NCI-H2227 (cell line): ENCODE results near the gene NXN.
"Not testable (repeated sequence)": the region's sequence is repeated elsewhere in the genome, so short reads cannot be mapped to it uniquely, and the experiment has no call there.

Experiments
- DNase-seq: peaks from one replicate; lab custom pipeline; 2025; ENCODE audit not compliant: unreplicated experiment; lab: John Stamatoyannopoulos, UW

The NXN gene

DNA sequence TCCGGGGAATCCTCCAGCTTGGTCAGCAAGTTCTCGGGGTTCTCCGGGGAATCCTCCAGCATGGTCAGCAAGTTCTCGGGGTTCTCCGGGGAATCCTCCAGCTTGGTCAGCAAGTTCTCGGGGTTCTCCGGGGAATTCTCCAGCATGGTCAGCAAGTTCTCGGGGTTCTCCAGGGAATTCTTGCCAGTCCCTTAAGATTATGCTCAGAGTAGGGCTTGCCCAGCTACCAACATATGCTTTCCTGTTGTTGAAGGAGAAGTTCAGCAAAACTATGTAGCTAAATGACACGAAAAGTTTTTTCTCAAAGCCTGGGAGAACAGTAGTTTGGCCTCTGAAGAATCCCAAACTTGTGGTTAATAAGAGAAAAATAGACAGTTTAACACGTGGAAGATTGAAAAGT is 112.3 kb downstream of the NXN start:
- not testable (repeated sequence) for DNase-seq

DNA sequence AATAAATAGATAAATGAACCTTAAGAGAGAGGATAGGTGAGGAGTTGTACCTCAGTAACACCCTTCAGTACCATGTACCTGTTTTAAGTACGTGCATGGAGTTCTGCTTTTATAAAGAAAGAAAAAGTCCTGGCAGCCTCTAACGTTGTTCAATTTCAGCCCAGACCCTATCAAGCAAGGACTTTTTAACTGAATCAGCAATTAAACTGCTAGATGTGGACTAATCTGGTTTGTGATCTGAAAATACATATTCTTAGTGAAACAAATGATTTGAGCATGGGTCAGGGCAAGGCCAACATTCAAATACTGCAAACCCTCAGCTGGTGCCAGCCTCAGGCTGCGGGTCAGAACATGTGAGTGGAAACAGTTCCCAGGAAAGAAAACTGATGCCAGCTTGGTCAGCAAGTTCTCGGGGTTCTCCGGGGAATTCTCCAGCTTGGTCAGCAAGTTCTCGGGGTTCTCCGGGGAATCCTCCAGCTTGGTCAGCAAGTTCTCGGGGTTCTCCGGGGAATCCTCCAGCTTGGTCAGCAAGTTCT is 112.9 kb downstream of the NXN start:
- DNase-seq, result no peak

DNA sequence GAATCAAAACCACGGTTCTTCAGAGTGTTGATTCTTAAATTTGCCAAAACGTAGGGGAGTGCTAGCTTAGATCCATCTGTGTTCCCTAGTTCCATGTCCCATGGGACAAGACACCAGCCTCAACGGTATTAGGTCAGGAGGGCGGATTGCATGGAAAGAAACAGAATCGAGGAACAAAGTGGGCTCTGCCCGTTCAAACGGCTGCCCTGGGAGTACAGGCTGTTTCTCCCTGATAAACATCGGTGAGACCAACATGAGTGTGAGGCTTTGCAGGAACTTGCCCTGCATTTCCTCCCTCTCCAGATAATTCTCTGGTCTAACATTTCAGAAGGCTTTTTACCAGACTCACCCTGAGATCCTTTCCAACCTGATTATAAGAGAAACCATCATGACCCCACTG is 115.3 kb downstream of the NXN start:
- no peak for DNase-seq

DNA sequence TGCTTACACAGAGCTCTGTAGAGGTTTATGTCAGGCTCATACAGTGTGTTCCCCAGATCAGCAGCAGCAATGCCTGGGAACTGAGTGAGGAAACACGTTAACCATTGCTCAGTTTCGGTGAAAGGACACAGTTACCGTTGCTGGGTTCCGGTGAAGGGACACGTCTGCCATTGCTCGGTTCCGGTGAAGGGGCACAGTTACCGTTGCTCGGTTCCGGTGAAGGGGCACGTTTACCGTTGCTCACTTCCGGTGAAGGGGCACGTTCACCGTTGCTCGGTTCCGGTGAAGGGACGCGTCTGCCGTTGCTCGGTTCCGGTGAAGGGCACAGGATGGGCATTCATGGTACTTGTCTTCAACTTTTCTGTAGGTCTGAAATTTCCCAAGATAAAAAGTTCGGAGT is 115.7 kb downstream of the NXN start:
- no peak for DNase-seq

DNA sequence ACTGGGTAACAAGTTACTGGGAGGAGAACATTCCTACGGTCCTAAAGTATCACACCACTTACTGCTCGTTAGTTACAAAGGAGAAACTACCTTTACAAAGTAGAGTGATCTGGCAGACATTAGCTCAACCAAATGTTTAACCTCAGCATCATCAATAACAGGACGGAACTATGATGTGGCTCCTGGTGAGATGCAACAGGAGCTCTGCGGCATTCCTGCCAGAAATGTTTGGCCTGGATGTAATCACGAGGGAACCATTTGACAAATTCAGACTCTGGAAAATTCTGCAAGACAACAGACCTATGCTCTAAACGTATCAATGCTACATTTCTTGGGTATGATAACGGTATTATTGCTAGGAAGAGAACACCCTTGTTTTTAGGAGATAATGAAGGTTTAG is 117.0 kb downstream of the NXN start:
- DNase-seq, result no peak

DNA sequence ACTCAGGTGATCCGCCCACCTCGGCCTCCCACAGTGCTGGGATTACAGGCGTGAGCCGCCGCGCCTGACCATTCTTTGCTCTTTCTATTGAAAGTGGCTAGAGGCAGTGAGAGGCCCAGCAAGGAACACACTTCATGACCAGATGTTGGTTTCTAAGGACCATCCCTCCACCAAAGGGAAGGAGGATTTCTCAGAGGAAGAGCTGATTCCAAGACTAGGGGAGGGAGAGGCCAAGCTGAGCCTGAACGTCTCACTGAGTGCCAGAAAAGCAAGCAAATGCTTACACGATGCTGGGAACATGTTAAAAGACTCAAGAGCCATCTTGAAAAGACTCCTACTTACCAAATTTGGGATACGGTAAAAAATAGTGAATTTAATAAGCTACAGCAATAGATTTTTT is 118.2 kb downstream of the NXN start:
- no peak for DNase-seq

DNA sequence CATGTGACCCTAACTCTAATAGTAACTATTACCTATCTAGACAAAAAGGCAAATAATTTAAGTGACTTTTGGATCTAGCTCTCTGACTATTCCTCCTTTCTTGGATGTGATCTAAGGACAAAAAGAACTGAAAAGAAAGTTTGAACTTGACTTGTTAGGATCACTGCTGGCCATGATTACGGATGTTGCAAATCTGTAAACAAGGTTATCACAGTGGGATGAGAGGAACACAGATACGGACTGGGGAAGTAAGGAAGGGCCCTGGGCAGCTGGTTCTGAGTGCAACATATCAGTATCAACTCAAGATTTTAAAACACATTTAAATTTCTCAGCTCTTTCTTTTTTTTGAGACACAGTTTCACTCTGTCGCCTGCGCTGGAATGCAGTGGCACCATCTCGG is 118.8 kb downstream of the NXN start:
- no peak for DNase-seq

DNA sequence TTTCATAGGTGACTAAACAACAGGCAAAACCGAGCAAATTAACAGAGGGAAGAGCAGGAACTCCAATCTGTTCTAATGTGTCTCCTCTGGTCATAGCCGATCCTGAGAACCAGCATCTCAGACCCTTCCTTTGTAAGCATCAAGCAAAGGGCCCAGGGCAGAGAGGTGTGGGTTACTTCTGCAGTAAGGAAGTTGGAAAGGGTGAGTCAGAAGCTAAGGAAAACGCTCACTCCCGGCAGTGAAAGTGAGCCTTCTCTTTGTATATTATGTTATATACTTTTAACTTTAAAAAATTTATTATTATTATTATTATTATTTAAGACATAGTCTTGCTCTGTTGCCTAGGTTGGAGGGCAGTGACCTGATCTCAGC is 119.8 kb downstream of the NXN start:
- no peak for DNase-seq

DNA sequence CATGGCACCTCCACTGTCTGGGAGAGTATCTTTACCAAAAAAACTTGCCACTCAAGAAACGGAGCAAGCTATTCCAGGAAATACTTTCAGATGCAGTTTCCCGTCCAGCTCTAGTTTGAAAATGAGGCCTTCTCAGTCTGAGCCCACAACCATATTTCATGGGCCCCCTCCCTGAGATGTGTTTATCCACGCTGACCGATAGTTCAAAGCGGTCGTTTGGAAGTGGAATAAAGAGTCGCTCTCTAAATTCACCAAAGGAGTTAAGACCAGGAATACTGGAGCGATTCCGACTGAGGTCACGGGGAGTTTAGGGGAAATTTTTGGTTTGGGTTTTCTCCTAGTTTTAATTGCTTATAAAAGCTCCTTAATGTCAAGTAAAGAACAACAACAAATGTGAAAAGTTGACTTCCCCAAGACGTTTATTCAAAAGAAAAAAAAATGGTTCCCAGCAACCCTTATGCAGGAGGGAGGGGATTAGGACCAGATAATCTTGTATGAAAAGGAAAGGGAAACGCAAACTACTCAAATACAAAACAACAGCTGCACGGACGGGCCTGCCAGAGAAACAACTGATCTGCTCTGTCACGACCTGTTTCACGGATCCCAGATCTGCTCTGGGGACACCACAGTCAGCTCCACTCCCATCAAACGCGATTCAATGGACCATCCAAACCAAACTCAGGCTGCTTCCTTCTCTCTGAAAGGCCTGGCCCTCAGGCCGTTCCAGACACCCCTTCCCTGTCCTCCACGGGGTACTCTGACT is 120.3 kb downstream of the NXN start:
- DNase-seq, result no peak

DNA sequence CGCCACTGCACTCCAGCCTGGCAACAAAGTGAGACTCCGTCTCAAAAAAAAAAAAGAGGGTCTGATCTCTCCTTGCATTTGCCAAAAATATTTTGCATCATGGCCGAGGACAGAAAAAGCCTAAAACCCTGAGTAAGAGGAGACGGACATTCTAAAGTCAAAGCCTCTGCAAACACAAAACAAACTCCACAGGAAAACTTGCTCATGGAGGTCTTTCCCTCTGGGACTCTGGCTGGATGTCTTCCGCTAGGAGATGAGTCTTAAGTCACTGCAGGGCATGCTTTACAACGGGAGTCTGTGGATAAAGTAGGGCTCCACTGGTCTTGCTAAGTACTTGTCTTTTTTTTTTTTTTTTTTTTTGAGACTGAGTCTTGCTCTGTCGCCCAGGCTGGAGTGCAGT is 123.4 kb downstream of the NXN start:
- DNase-seq, result no peak

DNA sequence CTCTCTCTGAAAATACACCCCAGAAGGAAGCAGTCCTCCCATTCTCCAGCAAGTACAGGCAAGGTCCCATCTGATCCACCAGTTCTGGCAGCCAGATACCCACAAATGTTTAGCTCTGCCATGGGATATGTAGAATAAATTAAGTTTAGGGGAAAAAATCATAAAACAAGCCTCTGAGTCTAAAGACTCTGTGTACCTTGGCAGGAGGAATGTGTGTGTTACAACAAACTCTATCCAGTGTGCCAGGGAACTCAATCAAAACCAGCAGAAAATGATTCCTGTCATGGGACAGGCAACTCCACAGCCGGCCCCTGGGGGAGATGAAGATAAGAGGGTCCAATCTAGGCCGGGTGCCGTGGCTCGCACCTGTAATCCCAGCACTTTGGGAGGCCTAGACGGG is 124.0 kb downstream of the NXN start:
- no peak for DNase-seq

DNA sequence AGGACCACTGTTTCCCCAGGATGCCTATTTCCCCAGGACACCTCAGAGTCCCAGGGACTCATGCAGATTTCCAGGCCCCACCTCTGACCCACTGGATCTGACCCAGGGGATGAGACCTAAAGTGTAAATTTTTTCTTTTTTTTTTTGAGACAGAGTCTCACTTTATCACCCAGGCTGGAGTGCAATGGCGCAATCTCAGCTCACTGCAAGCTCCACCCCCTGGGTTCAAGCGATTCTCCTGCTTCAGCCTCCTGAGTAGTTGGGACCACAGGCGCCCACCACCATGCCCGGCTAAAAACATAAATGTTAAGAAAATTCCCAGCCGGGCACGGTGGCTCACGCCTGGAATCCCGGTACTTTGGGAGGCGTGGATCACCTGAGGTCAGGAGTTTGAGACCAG is 126.7 kb downstream of the NXN start:
- not testable (repeated sequence) for DNase-seq

DNA sequence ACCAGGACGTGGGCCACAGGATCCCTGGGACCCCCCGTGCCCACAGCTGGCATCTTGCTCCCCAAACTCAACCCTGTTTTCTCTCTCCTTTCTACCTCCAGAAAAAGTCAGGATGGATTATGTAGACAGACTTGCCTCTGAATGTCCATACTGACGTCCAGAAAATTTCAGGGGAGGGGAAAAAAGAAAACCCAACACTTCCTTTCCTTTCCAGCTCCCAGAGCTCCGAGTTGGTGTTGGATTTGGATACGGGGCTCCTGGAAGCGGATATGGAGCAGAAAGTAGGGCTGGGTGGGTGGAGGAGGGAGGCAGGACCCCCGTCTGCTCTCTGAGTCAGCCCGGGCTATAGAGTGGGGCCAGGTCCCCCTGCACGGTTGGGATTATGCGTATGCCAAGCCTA is 127.2 kb downstream of the NXN start:
- no peak for DNase-seq

DNA sequence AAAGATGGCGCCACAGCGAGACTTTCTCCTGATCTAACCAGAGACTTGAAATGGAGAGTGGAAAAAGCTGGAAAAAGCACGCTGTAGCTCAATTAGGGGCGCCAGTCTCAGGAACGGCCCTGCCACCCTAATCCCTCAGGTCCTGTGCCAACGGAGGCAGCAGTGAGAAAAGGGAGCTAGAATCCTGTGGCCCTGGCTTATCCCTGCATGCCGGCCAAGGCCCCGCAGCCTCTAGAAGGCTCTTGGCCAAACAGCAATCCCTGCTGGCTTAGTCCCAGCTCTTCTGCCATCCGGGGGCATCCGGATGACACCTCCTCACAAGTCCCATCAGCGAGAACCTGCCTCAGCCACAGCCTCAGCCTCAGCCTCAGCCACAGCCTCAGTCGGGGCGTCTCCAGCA is 127.7 kb downstream of the NXN start:
- no peak for DNase-seq

DNA sequence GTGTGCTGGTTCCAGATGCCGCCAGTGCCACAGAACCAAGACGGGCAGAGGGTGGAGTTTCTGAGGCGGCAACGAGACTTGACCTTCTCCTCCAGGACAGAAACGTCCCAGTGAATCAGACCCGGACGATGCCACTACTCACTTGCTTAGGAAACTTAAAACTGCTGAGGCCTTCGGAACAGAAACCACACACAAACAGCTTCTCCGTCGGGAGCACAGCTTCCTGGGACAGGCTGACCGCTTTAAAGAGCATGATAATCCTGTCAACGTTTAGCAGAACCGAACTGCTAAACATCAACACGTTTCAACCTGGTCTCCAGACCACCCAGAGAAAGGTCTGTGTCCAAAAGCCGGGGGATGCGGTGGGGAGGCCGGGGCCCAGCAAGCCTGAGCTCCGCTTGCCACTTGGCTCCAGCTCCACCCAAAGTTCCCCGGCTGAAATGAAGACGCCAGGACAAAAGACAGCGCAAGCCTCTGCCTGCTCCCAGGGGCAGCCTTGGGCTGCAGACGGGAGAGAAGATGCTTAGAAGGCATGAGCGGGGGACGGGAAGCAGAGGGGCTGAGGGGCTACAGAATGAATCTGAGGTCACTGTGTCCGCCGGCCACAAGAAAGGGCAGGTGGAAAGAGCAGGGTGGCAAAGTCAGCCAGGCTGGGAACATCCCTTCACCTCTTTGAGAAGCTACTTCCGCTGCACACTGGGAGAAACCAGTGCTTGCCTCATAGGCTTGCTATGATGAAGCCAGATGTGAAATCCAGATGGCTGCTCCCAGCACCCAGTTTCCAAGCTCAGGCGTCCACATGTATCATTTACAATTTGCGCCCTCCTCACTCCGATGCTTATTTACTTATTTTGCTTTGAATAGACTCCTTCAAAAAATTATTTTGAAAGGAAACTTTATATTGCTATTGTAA is 128.5 kb downstream of the NXN start:
- DNase-seq, result no peak

DNA sequence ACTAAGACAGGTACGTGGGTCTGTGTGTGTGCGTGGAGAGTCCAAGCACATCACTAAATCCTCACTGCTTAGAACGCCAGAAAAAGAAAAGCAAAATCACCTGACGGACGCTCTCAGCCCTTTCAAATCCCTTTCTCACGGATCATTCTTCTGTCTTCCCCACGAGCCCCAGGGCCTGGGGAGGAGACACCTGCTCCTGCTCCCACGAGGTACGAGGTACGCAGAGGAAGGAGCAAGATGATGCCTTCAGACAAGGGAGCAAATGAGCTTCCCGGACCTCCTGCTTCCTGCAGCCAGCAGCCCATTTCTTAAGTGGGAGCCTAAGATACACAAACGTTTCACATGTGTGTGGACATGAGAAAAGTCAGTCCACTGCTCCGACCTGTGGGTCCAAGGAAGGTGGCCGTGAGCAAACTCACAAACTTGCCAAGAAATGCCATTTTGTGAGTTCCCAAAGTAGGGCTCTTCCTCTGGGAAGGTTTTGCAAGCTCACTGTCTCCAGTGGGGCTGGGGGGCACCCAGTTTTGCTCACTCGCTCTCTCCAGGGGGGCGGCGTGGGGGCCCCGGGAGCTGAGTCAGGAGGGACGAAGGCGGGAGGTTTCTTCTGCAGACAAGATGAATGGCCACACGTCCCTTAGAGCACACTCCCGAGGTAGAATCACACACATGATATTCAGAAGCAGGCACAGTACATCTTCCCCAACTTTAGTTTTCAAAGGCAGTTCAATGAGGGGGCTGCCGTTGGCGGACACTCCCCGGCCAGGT is 129.3 kb downstream of the NXN start:
- no peak for DNase-seq

DNA sequence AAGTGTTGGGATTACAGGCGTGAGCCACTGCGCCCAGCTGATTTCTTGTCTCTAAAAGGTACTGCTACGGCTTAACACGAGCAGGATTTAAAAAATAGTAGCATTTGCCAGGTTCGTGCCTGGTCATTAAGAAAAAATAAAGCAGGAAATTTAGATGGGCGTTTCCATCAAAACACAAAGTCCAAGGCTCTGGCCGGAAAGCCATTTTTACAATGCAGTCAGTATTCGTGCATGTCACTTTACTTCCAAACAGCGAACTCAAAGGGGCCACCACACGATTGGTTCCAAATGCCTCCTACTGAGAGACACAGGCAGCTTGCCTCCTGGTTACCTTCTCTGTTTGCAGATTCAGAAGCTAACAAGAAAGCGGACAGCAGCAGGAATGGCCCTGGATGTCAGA is 131.2 kb downstream of the NXN start:
- DNase-seq, result no peak

DNA sequence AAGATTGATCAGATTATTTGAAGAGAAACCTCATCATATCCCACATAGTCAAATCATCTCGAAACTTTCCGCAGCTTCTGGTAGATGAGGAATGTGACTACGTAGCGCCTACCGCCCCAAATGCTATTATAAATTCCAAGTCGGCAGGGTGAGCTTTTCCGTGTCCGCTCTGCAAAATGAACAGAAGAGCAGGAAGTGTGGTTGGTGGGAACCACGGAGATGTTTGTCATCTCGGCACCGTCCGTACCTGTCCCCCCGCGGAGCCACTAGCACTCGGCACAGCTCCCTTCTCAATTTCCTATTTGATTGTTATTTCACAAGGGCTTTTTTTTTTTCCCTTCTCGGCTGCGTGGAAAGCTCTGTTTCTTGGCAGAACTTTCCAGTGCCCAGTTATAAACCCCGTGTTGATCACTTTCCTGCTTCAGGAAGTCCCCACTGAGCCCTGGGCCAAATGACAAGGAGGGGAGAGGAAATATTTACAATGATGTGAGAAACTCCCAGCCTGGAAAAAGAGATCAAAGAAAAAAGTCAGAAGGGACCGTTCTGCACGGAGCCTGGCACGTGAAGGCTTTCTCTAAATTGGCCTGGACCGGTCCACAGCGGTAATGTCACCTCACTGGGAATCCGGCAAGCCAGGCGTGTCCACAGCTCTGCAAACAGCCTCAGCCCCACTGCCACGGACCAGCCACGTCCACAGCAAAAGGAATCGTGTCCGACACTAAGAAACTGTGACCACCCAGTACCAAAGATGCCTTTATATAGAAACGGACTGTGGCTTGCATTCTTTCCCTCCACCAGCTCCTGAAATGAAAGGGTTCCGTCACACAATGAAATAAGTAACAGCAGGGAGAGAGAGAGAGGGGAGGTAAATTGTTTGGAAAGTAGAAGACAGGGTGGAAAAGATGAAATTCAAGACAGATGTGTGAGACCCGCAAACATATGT is 132.4 kb downstream of the NXN start:
- no peak for DNase-seq

DNA sequence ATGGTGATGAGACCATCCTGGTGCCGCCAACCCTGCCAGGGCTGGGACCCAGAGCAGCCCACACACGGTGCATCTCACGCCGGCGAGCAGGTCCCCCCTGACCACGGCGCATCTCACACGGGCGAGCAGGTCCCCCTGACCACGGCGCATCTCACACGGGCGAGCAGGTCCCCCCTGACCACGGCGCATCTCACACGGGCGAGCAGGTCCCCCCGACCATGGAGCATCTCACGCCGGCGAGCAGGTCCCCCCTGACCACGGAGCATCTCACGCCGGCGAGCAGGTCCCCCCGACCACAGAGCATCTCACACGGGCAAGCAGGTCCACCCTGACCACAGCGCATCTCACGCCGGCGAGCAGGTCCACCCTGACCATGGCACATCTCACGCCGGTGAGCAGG is 138.3 kb downstream of the NXN start:
- DNase-seq, result no peak

DNA sequence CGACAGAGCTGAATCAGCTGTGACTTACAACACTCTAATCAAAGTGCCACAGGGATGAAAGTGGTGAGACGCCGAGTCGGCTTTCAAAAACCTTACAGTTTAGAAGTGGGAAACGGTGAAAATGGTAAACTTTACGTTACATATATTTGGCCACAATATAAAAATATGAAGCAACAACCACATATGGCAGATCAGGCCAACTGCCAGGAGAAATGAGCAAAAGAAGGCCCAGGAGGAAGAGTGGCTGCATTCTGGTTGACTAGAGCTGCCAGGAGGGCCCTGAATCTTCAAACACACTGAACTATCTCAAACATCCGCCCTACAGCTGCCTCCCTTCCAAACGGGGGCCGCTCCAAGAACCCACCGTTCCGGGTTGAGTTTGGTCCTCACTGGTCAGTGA is 141.1 kb downstream of the NXN start:
- DNase-seq, result no peak
